HEK293T (cell line): ENCODE data around the gene KIF5C.

ENCODE experiments used
- BHLHE40 ChIP-seq: fragments of 450-650 bp; IDR thresholded peaks from 2 replicates; pipeline ENCODE4 v1.6.1; 2016; ENCODE audit warnings: mild to moderate bottlenecking, moderate library complexity, borderline replicate concordance
- CTBP1 ChIP-seq: fragments of 450-650 bp; IDR thresholded peaks from 2 replicates; pipeline ENCODE4 v1.6.1; 2016; ENCODE audit warnings: borderline replicate concordance
- ELF4 ChIP-seq: fragments of 450-650 bp; IDR thresholded peaks from 2 replicates; pipeline ENCODE4 v1.6.1; 2017; ENCODE audit warnings: antibody characterized with exemption
- FOXA1 ChIP-seq: fragments of 450-650 bp; IDR thresholded peaks from 2 replicates; pipeline ENCODE4 v1.6.1; 2016; ENCODE audit warnings: mild to moderate bottlenecking
- FOXK2 ChIP-seq: fragments of 450-650 bp; IDR thresholded peaks from 2 replicates; pipeline ENCODE4 v1.6.1; 2016; ENCODE audit warnings: mild to moderate bottlenecking
- FOXM1 ChIP-seq: fragments of 450-650 bp; IDR thresholded peaks from 2 replicates; pipeline ENCODE4 v1.6.1; 2017; ENCODE audit warnings: mild to moderate bottlenecking, borderline replicate concordance
- HDGF ChIP-seq: fragments of 450-650 bp; IDR thresholded peaks from 2 replicates; pipeline ENCODE4 v1.6.1; 2017; ENCODE audit warnings: antibody characterized with exemption, borderline replicate concordance
- SUZ12 ChIP-seq: fragments of 450-650 bp; IDR thresholded peaks from 2 replicates; pipeline ENCODE4 v1.6.1; 2016; ENCODE audit warnings: mild to moderate bottlenecking
- ZNF384 ChIP-seq: fragments of 450-650 bp; IDR thresholded peaks from 2 replicates; pipeline ENCODE4 v1.6.1; 2016

DNA sequence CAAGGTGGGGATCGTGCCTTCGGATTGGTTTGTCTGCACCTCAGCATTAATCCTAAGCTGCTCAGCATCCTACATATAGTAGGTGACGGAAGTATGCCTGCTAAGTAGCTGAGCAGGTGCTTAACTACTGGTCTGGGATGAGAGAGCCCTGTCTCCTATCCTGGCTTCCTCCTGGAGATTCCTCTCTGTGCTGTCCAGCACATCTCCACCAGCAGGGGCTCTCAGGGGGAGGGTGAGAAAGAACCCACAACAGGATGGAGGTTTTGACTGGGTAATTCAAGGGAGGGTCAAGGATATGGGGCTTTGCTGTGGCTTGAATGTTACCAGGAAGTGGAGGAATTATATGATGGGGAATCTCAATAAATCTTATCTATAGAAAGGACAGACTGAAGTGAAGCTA is 45.4 kb upstream of the KIF5C start:
- TF ChIP-seq SUZ12 (no peak), FOXA1 (no peak), ZNF384 (no peak), BHLHE40 (no peak), HDGF (no peak), FOXK2 (no peak), ELF4 (no peak), FOXM1 (no peak), CTBP1 (no peak)
